ENCODE measurements around the gene C19orf33. TPM values are rescaled to one million over a fixed set of nuclear protein-coding genes. Genes with fewer than 3 reads are reported as not detected.

The C19orf33 gene
- total RNA-seq, 1 experiment from 2014 or later = 16.1 TPM

GRCh38 chr19:38276942-38277517 lies 27.0 kb upstream of the C19orf33 start:
- POLR2A ChIA-PET = no interaction called here
- Mint-ChIP-seq H3K4me1 (peaks cover 10% of the 10 kb centered on the region; the same call in 1 of the 2 replicates), H3K27me3 (ENCODE audit: low read depth) (no peaks in the 10 kb centered on the region), H3K36me3 (peaks cover 19% of the 10 kb centered on the region), H3K4me3 (no peak overlapping the region), H3K27ac (no peak overlapping the region), H3K9me3 (no peaks in the 10 kb centered on the region)
- DNase-seq (ENCODE audit: low spot score) (no peak), ATAC-seq (no peak)
- CTCF ChIA-PET = interaction anchor here (1.2 kb wide), 1 partner anchor 21 kb away, joined by 3 read pairs; no protein-coding TSS in a partner anchor
- TF ChIP-seq, protein P1, sequence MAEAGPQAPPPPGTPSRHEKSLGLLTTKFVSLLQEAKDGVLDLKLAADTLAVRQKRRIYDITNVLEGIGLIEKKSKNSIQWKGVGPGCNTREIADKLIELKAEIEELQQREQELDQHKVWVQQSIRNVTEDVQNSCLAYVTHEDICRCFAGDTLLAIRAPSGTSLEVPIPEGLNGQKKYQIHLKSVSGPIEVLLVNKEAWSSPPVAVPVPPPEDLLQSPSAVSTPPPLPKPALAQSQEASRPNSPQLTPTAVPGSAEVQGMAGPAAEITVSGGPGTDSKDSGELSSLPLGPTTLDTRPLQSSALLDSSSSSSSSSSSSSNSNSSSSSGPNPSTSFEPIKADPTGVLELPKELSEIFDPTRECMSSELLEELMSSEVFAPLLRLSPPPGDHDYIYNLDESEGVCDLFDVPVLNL (CRISPR knock-in tag; IDR thresholded peaks at IDR 0.05; ENCODE audit: borderline replicate concordance, low read depth) = no peak

DNA sequence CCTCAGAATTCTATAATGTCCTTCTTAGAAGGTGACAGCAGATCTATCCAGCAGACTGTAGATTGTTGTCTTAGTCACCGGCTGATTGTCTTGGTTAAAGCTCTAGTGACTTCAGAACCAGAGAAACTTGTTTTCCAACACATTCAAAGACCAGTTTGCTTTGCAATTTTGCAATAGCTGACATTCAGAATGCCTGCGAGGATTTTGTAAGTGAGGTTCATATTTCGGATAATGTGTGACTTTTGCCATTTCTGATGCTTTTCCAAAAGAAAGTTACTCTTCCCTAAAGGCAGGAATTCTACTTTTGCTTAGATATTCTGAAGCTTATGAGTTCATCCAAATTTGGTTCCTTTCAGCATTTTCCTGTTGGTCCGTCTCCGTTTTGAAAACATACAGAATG lies 26.5 kb upstream of the C19orf33 start:
- DNase-seq (ENCODE audit: low spot score) (no peak), ATAC-seq (no peak)
- POLR2A ChIA-PET = no interaction called here
- CTCF ChIA-PET = no interaction called here
- H3K9me3 Mint-ChIP-seq = no peaks in the 10 kb centered on the region
- no peaks in the 10 kb centered on the region for H3K27me3 Mint-ChIP-seq (ENCODE audit: low read depth)
- no peak overlapping the region for H3K4me3 Mint-ChIP-seq
- H3K4me1 Mint-ChIP-seq = peaks cover 10% of the 10 kb centered on the region; the same call in 1 of the 2 replicates
- H3K27ac Mint-ChIP-seq = peak overlapping the region; percentile 32; the same call in 1 of the 2 replicates
- H3K36me3 Mint-ChIP-seq = peaks cover 19% of the 10 kb centered on the region
- TF ChIP-seq, protein P2, sequence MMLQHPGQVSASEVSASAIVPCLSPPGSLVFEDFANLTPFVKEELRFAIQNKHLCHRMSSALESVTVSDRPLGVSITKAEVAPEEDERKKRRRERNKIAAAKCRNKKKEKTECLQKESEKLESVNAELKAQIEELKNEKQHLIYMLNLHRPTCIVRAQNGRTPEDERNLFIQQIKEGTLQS (CRISPR knock-in tag; conservative IDR thresholded peaks at IDR 0.05) = no peak
- TF ChIP-seq ZNF232 (CRISPR knock-in tag; IDR thresholded peaks at IDR 0.05) (no peak), ELF4 (CRISPR knock-in tag; IDR thresholded peaks at IDR 0.05; ENCODE audit: low read depth) (no peak), ZNF671 (CRISPR knock-in tag; IDR thresholded peaks at IDR 0.05) (no peak), PRRX2 (CRISPR knock-in tag; IDR thresholded peaks at IDR 0.05) (no peak), ESRRA (CRISPR knock-in tag; IDR thresholded peaks at IDR 0.05; ENCODE audit: borderline replicate concordance) (no peak), ARID4B (CRISPR knock-in tag; IDR thresholded peaks at IDR 0.05; ENCODE audit: borderline replicate concordance) (no peak), NFE2L1 (CRISPR knock-in tag; IDR thresholded peaks at IDR 0.05) (no peak), ZNF317 (CRISPR knock-in tag; IDR thresholded peaks at IDR 0.05; ENCODE audit: borderline replicate concordance, low read depth) (no peak), NR1H2 (CRISPR knock-in tag; IDR thresholded peaks at IDR 0.05) (no peak), FOXP4 (CRISPR knock-in tag; IDR thresholded peaks at IDR 0.05) (no peak)
- TF ChIP-seq, protein P3, sequence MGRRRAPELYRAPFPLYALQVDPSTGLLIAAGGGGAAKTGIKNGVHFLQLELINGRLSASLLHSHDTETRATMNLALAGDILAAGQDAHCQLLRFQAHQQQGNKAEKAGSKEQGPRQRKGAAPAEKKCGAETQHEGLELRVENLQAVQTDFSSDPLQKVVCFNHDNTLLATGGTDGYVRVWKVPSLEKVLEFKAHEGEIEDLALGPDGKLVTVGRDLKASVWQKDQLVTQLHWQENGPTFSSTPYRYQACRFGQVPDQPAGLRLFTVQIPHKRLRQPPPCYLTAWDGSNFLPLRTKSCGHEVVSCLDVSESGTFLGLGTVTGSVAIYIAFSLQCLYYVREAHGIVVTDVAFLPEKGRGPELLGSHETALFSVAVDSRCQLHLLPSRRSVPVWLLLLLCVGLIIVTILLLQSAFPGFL (CRISPR knock-in tag; IDR thresholded peaks at IDR 0.05; ENCODE audit: borderline replicate concordance) = no peak
- TF ChIP-seq, protein P4, sequence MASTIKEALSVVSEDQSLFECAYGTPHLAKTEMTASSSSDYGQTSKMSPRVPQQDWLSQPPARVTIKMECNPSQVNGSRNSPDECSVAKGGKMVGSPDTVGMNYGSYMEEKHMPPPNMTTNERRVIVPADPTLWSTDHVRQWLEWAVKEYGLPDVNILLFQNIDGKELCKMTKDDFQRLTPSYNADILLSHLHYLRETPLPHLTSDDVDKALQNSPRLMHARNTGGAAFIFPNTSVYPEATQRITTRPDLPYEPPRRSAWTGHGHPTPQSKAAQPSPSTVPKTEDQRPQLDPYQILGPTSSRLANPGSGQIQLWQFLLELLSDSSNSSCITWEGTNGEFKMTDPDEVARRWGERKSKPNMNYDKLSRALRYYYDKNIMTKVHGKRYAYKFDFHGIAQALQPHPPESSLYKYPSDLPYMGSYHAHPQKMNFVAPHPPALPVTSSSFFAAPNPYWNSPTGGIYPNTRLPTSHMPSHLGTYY (CRISPR knock-in tag; IDR thresholded peaks at IDR 0.05) = no peak
- TF ChIP-seq, protein P5, sequence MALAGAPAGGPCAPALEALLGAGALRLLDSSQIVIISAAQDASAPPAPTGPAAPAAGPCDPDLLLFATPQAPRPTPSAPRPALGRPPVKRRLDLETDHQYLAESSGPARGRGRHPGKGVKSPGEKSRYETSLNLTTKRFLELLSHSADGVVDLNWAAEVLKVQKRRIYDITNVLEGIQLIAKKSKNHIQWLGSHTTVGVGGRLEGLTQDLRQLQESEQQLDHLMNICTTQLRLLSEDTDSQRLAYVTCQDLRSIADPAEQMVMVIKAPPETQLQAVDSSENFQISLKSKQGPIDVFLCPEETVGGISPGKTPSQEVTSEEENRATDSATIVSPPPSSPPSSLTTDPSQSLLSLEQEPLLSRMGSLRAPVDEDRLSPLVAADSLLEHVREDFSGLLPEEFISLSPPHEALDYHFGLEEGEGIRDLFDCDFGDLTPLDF (CRISPR knock-in tag; IDR thresholded peaks at IDR 0.05) = no peak
- TF ChIP-seq, protein P6, sequence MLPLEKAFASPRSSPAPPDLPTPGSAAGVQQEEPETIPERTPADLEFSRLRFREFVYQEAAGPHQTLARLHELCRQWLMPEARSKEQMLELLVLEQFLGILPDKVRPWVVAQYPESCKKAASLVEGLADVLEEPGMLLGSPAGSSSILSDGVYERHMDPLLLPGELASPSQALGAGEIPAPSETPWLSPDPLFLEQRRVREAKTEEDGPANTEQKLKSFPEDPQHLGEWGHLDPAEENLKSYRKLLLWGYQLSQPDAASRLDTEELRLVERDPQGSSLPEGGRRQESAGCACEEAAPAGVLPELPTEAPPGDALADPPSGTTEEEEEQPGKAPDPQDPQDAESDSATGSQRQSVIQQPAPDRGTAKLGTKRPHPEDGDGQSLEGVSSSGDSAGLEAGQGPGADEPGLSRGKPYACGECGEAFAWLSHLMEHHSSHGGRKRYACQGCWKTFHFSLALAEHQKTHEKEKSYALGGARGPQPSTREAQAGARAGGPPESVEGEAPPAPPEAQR (CRISPR knock-in tag; IDR thresholded peaks at IDR 0.05) = no peak
- TF ChIP-seq, protein P7, sequence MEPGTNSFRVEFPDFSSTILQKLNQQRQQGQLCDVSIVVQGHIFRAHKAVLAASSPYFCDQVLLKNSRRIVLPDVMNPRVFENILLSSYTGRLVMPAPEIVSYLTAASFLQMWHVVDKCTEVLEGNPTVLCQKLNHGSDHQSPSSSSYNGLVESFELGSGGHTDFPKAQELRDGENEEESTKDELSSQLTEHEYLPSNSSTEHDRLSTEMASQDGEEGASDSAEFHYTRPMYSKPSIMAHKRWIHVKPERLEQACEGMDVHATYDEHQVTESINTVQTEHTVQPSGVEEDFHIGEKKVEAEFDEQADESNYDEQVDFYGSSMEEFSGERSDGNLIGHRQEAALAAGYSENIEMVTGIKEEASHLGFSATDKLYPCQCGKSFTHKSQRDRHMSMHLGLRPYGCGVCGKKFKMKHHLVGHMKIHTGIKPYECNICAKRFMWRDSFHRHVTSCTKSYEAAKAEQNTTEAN (CRISPR knock-in tag; IDR thresholded peaks at IDR 0.05) = no peak
